Measurements from ENCODE around the gene LTO1. TPM values are rescaled to one million over a fixed set of nuclear protein-coding genes. Genes with fewer than 3 reads are reported as not detected.

Gene LTO1
- total and polyA plus RNA-seq, 2 experiments from 2014 or later, result 20.1 to 23.3 TPM

GRCh38 chr11:69680688-69681087, 5.5 kb upstream of the LTO1 start:
- no peaks in the 10 kb centered on the region for H3K4me1 ChIP-seq (ENCODE audit: insufficient read depth)
- peaks cover 7% of the 10 kb centered on the region; the same call in 1 of the 2 replicates for H3K27me3 ChIP-seq (ENCODE audit: insufficient read depth)
- DNase-seq (ENCODE audit: low spot score), result no peak
- no peak overlapping the region for H3K4me3 Mint-ChIP-seq
- H3K4me1 Mint-ChIP-seq, result no peaks in the 10 kb centered on the region; the same call in 2 of the 3 replicates
- H3K27ac ChIP-seq (ENCODE audit: low read depth), result no peak overlapping the region
- no peaks in the 10 kb centered on the region for H3F3A ChIP-seq (replicated peaks; ENCODE audit: low read depth)
- H3K9me3 Mint-ChIP-seq, result no peaks in the 10 kb centered on the region; the same call in 2 of the 3 replicates
- H3K4me3 ChIP-seq, result no peak overlapping the region
- H2AFZ ChIP-seq, result no peak overlapping the region
- no peak overlapping the region for H3K4me2 ChIP-seq
- H3K9me2 ChIP-seq (ENCODE audit: insufficient read depth), result no peaks in the 10 kb centered on the region
- H3K27me3 Mint-ChIP-seq (ENCODE audit: insufficient read depth, low read depth, poor library complexity), result peaks cover 10% of the 10 kb centered on the region
- no peak for ATAC-seq
- no peak overlapping the region for H3K27ac Mint-ChIP-seq
- H4K20me1 ChIP-seq (replicated peaks; ENCODE audit: insufficient read depth), result no peaks in the 10 kb centered on the region
- no peaks in the 10 kb centered on the region for H3K36me3 Mint-ChIP-seq (ENCODE audit: low read depth)
- H3K79me2 ChIP-seq (replicated peaks; ENCODE audit: insufficient read depth), result no peaks in the 10 kb centered on the region
- H3K36me3 ChIP-seq (ENCODE audit: insufficient read depth), result no peaks in the 10 kb centered on the region
- TF ChIP-seq EZH2phosphoT487 (IDR thresholded peaks at IDR 0.05; ENCODE audit: unreplicated experiment) (no peak), CREB1 (CRISPR knock-in tag; IDR thresholded peaks at IDR 0.05; ENCODE audit: low read depth) (no peak), ZNF331 (CRISPR knock-in tag; IDR thresholded peaks at IDR 0.05; ENCODE audit: low read depth) (no peak), ZNF114 (CRISPR knock-in tag; IDR thresholded peaks at IDR 0.05) (no peak), EZH2 (IDR thresholded peaks at IDR 0.05; ENCODE audit: low read depth, unreplicated experiment) (no peak)

- Mint-ChIP-seq H3K36me3 (ENCODE audit: low read depth) (peaks cover 4% of the 10 kb centered on the region; the same call in 2 of the 3 replicates), H3K27ac (no peak overlapping the region), H3K4me3 (no peak overlapping the region), H3K27me3 (ENCODE audit: insufficient read depth, low read depth, poor library complexity) (peaks cover 10% of the 10 kb centered on the region), H3K9me3 (no peaks in the 10 kb centered on the region), H3K4me1 (peaks cover 3% of the 10 kb centered on the region; the same call in 1 of the 3 replicates)
- H3K27me3 ChIP-seq (ENCODE audit: insufficient read depth), result no peaks in the 10 kb centered on the region
- H3K36me3 ChIP-seq (ENCODE audit: insufficient read depth), result no peaks in the 10 kb centered on the region
- H3K4me3 ChIP-seq, result no peak overlapping the region
- no peak overlapping the region for H3K4me2 ChIP-seq
- H3F3A ChIP-seq (replicated peaks; ENCODE audit: low read depth), result no peaks in the 10 kb centered on the region
- ATAC-seq, result no peak
- DNase-seq (ENCODE audit: low spot score), result no peak
- peaks cover 6% of the 10 kb centered on the region for H3K4me1 ChIP-seq (ENCODE audit: insufficient read depth)
- TF ChIP-seq CTCF (conservative IDR thresholded peaks at IDR 0.05; ENCODE audit: low read depth in 2 of 2), result no peak
- TF ChIP-seq ZNF114 (CRISPR knock-in tag; IDR thresholded peaks at IDR 0.05), result no peak
- no peak for TF ChIP-seq ZNF331 (CRISPR knock-in tag; IDR thresholded peaks at IDR 0.05; ENCODE audit: low read depth)
- TF ChIP-seq ZNF462 (CRISPR knock-in tag; IDR thresholded peaks at IDR 0.05), result no peak
- no peak for TF ChIP-seq EZH2 (IDR thresholded peaks at IDR 0.05; ENCODE audit: low read depth, unreplicated experiment)
- TF ChIP-seq REST (IDR thresholded peaks at IDR 0.05; ENCODE audit: unreplicated experiment), result no peak
- no peak for TF ChIP-seq CREB1 (CRISPR knock-in tag; IDR thresholded peaks at IDR 0.05; ENCODE audit: low read depth)
- no peak for TF ChIP-seq JUNB (IDR thresholded peaks at IDR 0.05; ENCODE audit: unreplicated experiment)
- no peak for TF ChIP-seq POLR2AphosphoS5 (IDR thresholded peaks at IDR 0.05; ENCODE audit: low read depth)
- H3K79me2 ChIP-seq (replicated peaks; ENCODE audit: insufficient read depth), result peaks cover 21% of the 10 kb centered on the region
- H2AFZ ChIP-seq, result no peak overlapping the region
- no peak overlapping the region for H3K27ac ChIP-seq (ENCODE audit: low read depth)
- no peaks in the 10 kb centered on the region for H3K9me2 ChIP-seq (ENCODE audit: insufficient read depth)
- H4K20me1 ChIP-seq (replicated peaks; ENCODE audit: insufficient read depth), result peaks cover 4% of the 10 kb centered on the region; the same call in 1 of the 2 replicates
Observed at GRCh38 chr11:69677749-69678148, 2.6 kb upstream of the LTO1 start.

All from GM23338 (cell line).